Mesothelial cell of epicardium (in vitro differentiated cells): ENCODE measurements around the gene HIRIP3. TPM values are rescaled to one million over a fixed set of nuclear protein-coding genes. Genes with fewer than 3 reads are reported as not detected.
A peak's percentile ranks its signal among the peaks of the same experiment; 100 is the strongest.

ENCODE experiments used
- DNase-seq, 2 experiments: peaks; one replicate each; pipeline ENCODE4 v3.0.0; 2021; ENCODE audit warnings: low spot score in 2 of 2; ENCODE audit not compliant: unreplicated experiment in 2 of 2
- H3K27ac Mint-ChIP-seq: 2 replicates; pipeline ENCODE4 v1.8.0; 2021; ENCODE audit warnings: mixed read lengths
- H3K27me3 Mint-ChIP-seq: 2 replicates; pipeline ENCODE4 v1.8.0; 2021; ENCODE audit warnings: low read depth, mixed read lengths
- H3K36me3 Mint-ChIP-seq: 2 replicates; pipeline ENCODE4 v1.8.0; 2021; ENCODE audit warnings: mixed read lengths
- H3K4me1 Mint-ChIP-seq: 2 replicates; pipeline ENCODE4 v1.8.0; 2021; ENCODE audit warnings: mixed read lengths
- H3K4me3 Mint-ChIP-seq: 2 replicates; pipeline ENCODE4 v1.8.0; 2021; ENCODE audit warnings: mild to moderate bottlenecking, moderate library complexity, mixed read lengths
- H3K9me3 Mint-ChIP-seq: 2 replicates; pipeline ENCODE4 v1.8.0; 2021; ENCODE audit warnings: mixed read lengths
- CTCF ChIP-seq: fragments of 200-600 bp; sonication (generic); IDR thresholded peaks from one replicate; pipeline ENCODE4 v1.5.0; 2021; ENCODE audit warnings: antibody characterized with exemption; ENCODE audit not compliant: unreplicated experiment
- total RNA-seq: library from RNA; stranded (reverse); gene quantifications from 3 replicates; pipeline ENCODE4 v1.2.1, GENCODE V29; 2021

The HIRIP3 gene
- total RNA-seq, 1 donor from 2014 or later, result 9.7 TPM

- Mint-ChIP-seq H3K27ac (peak overlapping the region; percentile 99), H3K36me3 (no peaks in the 10 kb centered on the region), H3K4me1 (peaks cover 22% of the 10 kb centered on the region), H3K27me3 (no peaks in the 10 kb centered on the region), H3K4me3 (peak overlapping the region; percentile 28), H3K9me3 (peaks cover 5% of the 10 kb centered on the region)
- DNase-seq, result peak in 1 of 2 experiments; percentile 62
- TF ChIP-seq CTCF, result no peak
These were observed 51.3 kb downstream of the HIRIP3 start for GRCh38 chr16:29943846-29944799.

Other genes with a start within 250 kb of the HIRIP3 start
- not detected in 3 replicates for gene C16orf54, start 249.6 kb downstream of the HIRIP3 start, total RNA-seq
- gene ZG16, start 217.4 kb downstream of the HIRIP3 start, total RNA-seq, result 0.11 to 0.20 TPM (median 0.20 TPM) in 3 replicates
- 72.6 to 78.3 TPM (median 76.9 TPM) in 3 replicates for gene KIF22, start 204.9 kb downstream of the HIRIP3 start, total RNA-seq
- 345 to 360 TPM (median 349 TPM) in 3 replicates for gene MAZ, start 189.1 kb downstream of the HIRIP3 start, total RNA-seq
- gene PRRT2, start 183.4 kb downstream of the HIRIP3 start, total RNA-seq, result 24.6 to 25.5 TPM (median 24.7 TPM) in 3 replicates
- gene PAGR1, start 179.5 kb downstream of the HIRIP3 start, total RNA-seq, result 42.3 to 43.8 TPM (median 43.2 TPM) in 3 replicates
- gene MVP, start 175.2 kb downstream of the HIRIP3 start, total RNA-seq, result 13.1 to 14.4 TPM (median 13.1 TPM) in 3 replicates
- 49.7 to 51.7 TPM (median 49.7 TPM) in 3 replicates for gene CDIPT, start 132.4 kb downstream of the HIRIP3 start, total RNA-seq
- gene SEZ6L2, start 96.1 kb downstream of the HIRIP3 start, total RNA-seq, result 28.8 to 30.4 TPM (median 29.1 TPM) in 3 replicates
- gene ASPHD1, start 95.1 kb downstream of the HIRIP3 start, total RNA-seq, result 13.6 to 14.6 TPM (median 14.2 TPM) in 3 replicates
- 26.4 to 30.6 TPM (median 30.5 TPM) in 3 replicates for gene KCTD13, start 69.4 kb downstream of the HIRIP3 start, total RNA-seq
- gene TMEM219, start 33.5 kb downstream of the HIRIP3 start, total RNA-seq, result 85.9 to 93.0 TPM (median 87.5 TPM) in 3 replicates
- gene TAOK2, start 21.7 kb downstream of the HIRIP3 start, total RNA-seq, result 47.3 to 51.3 TPM (median 48.3 TPM) in 3 replicates
- gene INO80E, start 624 bp upstream of the HIRIP3 start, total RNA-seq, result 60.2 to 62.9 TPM (median 62.0 TPM) in 3 replicates
- gene DOC2A, start 15.4 kb upstream of the HIRIP3 start, total RNA-seq, result 5.3 to 6.4 TPM (median 5.7 TPM) in 3 replicates
- gene C16orf92, start 27.6 kb upstream of the HIRIP3 start, total RNA-seq, result not detected in 3 replicates
- 0.55 to 1.1 TPM (median 0.72 TPM) in 3 replicates for gene TLCD3B, start 35.7 kb upstream of the HIRIP3 start, total RNA-seq
- gene ALDOA, start 70.1 kb upstream of the HIRIP3 start, total RNA-seq, result 613 to 624 TPM (median 618 TPM) in 3 replicates
- gene PPP4C, start 80.4 kb upstream of the HIRIP3 start, total RNA-seq, result 102 to 107 TPM (median 105 TPM) in 3 replicates
- 2.3 to 2.7 TPM (median 2.4 TPM) in 3 replicates for gene TBX6, start 96.3 kb upstream of the HIRIP3 start, total RNA-seq
- 34.5 to 45.0 TPM (median 36.9 TPM) in 3 replicates for gene YPEL3, start 100.6 kb upstream of the HIRIP3 start, total RNA-seq
- 10.7 to 11.1 TPM (median 10.8 TPM) in 3 replicates for gene GDPD3, start 117.9 kb upstream of the HIRIP3 start, total RNA-seq
- 58.7 to 61.2 TPM (median 61.0 TPM) in 3 replicates for gene MAPK3, start 127.6 kb upstream of the HIRIP3 start, total RNA-seq
- gene CORO1A, start 188.0 kb upstream of the HIRIP3 start, total RNA-seq, result 7.0 to 8.9 TPM (median 7.0 TPM) in 3 replicates
- gene BOLA2B, start 198.0 kb upstream of the HIRIP3 start, total RNA-seq, result 56.7 to 64.5 TPM (median 58.1 TPM) in 3 replicates
- 28.2 to 39.6 TPM (median 30.3 TPM) in 3 replicates for gene SLX1A, start 198.3 kb upstream of the HIRIP3 start, total RNA-seq
- 27.4 to 31.2 TPM (median 27.6 TPM) in 3 replicates for gene SULT1A3, start 203.6 kb upstream of the HIRIP3 start, total RNA-seq